ENCODE results near the gene SHF.

DNA sequence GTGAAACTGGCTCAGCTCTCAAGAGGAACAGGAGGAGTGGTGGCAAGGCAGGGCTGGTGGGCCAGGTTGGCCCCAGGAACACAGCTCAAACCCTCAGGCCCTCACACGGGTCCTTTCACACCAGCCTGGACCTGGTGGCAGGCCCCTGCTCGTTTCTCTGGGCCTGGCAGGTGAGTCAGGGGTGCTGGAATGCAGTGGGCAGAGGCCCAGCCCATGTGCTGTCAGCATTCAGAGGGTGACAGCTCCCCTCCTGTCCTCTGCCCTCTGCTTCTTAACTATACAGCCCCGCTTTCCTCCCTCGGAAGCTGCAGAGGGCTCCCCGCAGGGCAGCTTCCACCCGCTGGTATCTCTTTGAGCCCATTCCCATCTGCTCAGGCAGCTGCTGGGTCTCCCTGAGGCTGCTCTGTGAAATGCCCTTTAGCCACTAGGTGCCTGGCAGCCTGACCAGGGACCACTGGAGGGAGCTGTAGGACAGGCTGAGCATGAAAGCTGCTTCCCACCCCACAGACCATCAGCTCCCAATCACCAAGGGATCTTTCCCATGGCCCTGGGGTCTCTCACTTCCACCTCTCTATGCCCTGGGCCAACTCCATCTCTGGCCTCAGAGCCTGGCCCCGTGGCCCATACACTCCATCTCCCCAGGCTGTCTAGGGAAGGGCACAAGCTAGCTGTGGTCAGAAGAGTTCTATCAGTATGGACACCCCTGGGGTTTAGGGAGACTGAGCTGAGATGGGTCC lies 24.8 kb downstream of the SHF start:
- TF ChIP-seq ZNF175 (tag by site-specific recombination; IDR thresholded peaks at IDR 0.05): no peak
- TF ChIP-seq CTCF (tag by site-specific recombination; IDR thresholded peaks at IDR 0.05): peak; percentile 95
- no peak for TF ChIP-seq ZNF768 (tag by site-specific recombination; IDR thresholded peaks at IDR 0.05)
- TF ChIP-seq, protein P1, sequence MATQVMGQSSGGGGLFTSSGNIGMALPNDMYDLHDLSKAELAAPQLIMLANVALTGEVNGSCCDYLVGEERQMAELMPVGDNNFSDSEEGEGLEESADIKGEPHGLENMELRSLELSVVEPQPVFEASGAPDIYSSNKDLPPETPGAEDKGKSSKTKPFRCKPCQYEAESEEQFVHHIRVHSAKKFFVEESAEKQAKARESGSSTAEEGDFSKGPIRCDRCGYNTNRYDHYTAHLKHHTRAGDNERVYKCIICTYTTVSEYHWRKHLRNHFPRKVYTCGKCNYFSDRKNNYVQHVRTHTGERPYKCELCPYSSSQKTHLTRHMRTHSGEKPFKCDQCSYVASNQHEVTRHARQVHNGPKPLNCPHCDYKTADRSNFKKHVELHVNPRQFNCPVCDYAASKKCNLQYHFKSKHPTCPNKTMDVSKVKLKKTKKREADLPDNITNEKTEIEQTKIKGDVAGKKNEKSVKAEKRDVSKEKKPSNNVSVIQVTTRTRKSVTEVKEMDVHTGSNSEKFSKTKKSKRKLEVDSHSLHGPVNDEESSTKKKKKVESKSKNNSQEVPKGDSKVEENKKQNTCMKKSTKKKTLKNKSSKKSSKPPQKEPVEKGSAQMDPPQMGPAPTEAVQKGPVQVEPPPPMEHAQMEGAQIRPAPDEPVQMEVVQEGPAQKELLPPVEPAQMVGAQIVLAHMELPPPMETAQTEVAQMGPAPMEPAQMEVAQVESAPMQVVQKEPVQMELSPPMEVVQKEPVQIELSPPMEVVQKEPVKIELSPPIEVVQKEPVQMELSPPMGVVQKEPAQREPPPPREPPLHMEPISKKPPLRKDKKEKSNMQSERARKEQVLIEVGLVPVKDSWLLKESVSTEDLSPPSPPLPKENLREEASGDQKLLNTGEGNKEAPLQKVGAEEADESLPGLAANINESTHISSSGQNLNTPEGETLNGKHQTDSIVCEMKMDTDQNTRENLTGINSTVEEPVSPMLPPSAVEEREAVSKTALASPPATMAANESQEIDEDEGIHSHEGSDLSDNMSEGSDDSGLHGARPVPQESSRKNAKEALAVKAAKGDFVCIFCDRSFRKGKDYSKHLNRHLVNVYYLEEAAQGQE (tag by site-specific recombination; IDR thresholded peaks at IDR 0.05): no peak
- TF ChIP-seq, protein P2, sequence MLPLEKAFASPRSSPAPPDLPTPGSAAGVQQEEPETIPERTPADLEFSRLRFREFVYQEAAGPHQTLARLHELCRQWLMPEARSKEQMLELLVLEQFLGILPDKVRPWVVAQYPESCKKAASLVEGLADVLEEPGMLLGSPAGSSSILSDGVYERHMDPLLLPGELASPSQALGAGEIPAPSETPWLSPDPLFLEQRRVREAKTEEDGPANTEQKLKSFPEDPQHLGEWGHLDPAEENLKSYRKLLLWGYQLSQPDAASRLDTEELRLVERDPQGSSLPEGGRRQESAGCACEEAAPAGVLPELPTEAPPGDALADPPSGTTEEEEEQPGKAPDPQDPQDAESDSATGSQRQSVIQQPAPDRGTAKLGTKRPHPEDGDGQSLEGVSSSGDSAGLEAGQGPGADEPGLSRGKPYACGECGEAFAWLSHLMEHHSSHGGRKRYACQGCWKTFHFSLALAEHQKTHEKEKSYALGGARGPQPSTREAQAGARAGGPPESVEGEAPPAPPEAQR (tag by site-specific recombination; IDR thresholded peaks at IDR 0.05): no peak
- TF ChIP-seq ZSCAN30 (tag by site-specific recombination; IDR thresholded peaks at IDR 0.05): no peak
